ENCODE results near the gene EPC2.
"Not testable (repeated sequence)": the region's sequence is repeated elsewhere in the genome, so short reads cannot be mapped to it uniquely, and the experiment has no call there.

Gene EPC2

DNA sequence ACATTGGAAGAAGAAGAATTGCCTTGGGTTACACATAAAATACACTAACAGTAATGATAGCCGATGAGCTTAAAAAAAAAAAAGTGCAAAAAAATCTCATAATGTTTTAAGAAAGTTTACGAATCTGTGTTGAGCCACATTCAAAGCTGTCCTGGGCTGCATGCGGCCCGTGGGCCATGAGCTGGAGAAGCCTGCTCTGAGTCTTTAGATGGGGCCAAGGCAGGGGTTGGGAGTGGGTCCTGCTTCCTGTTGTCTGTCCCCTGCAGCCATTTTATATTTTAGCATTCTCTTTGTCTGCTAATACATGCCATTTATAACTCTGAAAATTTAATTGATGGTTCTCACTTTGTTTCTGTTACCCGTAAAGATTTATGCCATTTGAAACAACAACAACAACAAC is 93.2 kb downstream of the EPC2 start:
- DNase-seq = no peak

DNA sequence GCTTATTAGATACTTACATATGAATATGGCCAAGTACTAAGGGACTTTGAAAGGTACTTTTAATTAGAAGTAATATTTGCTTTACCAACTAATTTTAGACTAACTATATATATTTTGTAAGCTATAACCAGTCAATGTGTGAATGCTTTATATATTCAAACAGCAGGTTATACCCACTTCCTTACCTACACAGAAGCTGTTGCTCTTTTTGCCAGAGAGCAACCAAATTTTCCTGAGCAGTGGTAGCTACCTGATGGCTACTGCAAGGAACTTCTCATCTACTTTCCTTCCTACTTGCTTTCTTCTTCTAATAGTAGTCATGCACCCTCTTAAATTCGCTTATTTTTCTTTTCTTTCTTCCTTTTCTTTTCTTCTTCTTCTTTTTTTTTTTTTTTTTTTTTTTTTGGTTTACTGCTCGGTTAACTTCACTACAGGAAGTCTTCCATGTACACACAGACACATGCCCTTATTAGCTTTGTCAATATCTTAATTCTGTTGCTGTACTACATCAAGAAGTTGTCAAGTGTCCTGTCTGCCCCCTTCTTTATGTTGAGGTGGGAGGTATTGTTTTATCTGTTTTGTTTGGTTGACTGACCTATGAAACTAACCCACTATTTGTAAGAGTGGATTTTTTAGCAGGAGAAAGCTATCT is 95.0 kb downstream of the EPC2 start:
- no peak for DNase-seq

DNA sequence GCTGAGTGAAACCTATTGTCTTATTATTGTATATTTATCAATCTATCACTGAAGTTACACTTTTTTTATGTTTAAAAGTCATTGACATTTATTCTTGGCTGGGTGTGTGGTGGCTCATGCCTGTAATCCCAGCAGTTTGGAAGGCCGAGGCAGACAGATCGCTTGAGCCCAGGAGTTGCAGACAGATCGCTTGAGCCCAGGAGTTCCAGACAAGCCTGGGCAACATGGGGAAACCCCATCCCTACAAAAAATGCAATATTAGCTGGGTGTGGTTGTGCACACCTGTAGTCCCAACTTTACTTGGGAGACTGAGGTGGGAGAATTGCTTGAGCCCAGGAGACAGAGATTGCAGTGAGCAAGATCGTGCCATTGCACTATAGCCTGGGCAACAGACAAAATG is 97.8 kb downstream of the EPC2 start:
- no peak for DNase-seq

DNA sequence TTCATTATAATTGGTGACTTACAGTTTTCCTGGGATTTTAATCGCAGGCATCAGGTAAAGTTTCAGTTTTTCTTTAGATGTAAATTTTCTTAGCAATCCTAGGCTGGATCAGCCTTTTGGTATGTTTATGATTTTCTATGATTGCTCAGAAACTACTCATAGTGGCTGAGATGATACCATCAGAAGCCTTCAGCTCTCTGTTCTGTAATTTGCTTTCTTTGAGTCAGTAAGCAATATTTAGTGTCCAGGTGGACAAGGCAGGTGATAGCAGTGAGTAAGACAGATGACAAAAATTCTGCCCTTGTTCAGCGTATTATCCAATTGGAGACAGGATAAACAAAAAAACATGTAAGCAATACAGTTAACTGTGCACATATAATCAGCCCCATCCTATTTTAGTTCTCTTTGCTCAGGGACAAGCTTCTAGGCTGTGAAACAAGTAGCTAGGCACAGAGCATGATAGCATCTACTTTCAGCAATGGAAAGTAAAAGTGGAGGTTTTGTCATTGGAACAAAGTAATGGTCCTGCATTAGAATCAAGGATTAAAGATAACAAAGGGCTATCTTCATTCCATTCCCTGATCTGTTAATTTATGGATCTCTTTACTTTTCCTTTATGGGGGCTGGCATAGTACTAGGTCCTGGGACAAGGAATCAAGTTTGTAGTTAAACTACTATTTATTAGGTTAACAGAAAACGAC is 100.8 kb downstream of the EPC2 start:
- peak; percentile 19 for DNase-seq

DNA sequence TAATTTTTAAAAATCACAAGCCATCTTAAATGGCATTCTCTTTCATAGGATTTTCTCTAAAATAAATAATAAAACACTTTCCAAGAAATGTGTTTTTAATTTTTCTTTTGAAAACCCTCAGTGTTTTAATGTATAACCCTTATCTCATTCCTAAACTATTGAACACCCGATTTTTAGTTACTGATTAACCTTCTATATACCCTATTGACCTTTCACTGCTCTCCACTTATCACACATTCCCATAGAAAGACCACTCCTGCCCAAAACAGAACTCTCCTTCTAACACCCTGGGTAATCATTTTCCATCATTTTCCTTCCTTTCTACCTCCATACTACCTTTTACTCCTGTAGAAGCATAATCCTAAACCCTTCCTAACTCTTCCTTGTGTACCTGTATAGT is 102.4 kb downstream of the EPC2 start:
- DNase-seq = no peak

DNA sequence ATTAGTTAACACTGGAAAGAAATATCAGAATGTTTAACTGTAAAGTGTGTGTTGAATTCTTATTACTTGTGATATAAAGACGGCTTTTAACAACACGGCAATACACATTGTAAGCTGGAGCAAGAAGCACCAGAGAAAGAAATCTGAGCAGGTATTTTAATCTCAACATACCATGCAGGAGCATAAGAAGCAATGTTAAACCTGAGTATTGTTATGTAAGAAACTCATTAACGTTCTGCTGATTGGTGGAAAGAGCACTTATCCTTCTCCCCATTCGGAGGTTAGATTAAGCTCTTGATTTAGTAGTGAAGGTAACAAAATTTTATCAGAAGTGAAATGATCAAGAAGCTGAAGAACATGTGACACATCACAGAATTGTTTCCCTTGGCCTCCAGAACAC is 107.4 kb downstream of the EPC2 start:
- DNase-seq = no peak

DNA sequence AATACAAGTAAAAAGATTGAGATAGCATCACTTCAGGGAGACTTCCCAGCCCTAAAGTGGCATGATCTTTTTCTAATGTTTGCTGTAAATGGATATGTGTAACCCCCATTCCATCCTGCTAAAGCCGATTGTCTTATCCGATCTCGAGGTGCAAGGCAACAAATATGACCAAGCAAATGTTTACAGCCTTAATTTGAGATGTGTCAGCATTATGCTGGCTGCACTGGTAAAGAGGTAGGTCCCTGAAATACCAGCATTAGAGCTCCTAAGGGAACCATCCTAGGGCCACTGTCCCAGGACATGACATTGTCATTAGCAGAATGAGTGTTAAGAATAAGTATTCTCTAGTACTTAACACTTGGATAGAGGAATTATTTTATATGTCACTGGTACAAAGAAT is 108.4 kb downstream of the EPC2 start:
- no peak for DNase-seq

DNA sequence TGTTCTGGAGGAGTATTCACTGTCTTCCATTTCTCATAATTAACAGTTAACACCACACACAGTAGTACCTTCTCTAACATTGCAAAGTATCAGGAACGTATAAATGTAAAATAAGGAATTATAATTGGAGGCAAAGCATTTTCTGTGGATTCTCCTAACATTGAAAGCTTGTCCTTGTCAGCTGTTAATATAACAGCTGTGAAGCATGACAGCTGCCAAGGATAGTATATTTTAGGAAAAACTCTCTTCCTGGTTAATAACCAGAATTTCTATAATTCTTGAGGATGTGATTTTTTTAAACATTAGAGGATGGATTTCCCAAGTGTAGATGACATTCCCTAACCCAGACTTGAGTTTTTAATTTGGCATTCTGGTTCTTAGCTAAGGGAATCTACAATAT is 110.3 kb downstream of the EPC2 start:
- no peak for DNase-seq

DNA sequence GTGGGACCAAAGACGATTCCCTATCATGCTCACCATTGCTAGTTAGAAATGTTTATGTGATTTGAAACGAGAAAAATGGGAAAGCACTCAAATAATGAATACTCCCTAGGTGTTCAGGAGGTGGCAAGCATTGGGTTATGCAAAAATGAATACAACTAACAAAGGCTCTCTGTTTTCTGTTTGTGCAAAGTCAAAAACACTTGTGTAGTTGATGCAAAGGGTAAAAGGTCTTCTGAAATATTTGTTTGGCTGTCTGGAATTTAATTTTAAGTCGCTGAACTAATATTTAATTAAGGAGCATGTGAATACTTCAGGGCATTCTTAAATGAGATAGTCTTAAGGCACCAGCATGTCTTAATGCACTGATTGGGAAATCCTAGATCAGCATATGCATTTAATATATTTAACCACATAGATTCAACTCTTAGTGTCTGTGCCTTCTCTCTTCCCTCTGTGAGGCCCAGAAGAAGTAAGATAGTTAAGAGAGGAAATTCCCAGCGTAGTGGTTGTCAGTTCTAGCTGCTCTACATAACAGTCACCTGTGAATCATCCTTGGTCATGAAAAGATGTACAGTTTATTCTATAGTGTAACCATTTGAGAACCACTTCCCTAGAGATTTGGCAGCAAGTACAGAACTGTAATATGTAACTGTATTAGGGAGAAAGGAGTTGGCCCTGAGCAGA is 111.9 kb downstream of the EPC2 start:
- DNase-seq = peak; percentile 88

DNA sequence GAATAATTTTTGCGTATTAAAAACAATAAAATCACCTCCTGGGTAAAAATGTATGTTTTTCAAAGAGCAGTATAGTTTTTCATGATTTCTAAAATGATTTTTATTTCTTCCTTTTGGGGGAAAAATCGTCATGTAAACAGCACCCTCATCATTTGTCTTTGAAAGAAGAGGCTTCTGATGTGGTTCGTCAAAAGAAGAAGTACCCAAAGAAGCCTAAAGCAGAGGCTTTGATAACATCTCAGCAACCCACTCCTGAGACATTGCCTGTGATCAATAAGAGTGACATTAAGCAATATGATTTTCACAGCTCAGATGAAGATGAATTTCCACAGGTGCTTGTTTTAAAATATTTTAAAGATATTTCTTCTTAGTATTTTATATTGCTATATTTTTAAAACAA is 120.3 kb downstream of the EPC2 start:
- DNase-seq = no peak

DNA sequence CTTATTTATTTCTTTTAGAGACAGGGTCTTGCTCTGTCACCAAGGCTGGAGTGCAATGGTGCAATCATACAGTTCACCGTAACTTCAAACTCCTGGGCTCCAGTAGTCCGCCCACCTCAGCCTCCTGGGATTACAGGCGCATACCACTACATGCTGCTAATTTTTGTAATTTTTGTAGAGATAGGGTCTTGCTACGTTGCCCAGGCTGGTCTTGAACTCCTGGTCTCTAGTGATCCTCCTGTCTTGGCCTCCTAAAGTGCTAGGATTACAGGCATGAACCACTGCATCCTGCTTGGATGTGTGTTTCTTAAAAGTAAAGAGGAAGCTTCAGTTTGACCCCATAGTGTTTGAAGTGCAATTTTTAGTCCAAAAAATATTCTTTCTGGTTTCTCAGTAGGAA is 125.5 kb downstream of the EPC2 start:
- DNase-seq = no peak

DNA sequence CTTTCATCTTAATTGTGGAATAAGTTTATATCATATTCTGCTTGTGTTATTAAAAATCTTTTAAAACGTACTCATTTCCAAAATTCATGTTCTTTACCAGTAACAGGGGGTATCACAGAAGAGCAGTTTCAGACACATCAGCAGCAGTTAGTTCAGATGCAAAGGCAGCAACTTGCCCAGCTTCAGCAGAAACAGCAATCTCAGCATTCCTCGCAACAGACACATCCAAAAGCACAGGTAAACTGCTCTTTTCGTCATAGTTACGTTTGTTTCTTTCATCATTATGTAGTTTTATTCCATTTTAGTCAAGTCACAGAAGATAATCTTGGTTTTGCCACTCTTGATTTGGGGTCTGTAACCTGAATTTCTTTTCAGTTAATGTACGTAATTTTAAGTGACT is 137.0 kb downstream of the EPC2 start:
- DNase-seq = no peak

DNA sequence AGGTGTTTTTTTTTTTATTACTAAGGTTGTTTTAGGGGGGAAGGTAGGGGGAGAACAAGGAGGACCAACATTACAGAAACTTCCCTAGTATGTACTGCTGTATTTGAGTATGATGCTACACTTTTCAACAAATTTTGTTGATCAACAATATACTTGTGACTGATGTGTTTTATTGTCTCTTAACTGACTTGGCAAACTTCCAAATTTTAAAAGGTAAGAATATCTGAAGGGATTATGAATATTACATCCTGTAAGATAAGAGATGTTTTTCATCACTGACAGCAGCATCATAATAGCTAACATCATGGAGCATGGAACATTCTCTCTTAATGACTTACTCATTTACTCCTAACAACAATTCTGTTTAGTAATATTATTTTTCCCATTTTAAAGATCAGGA is 144.5 kb downstream of the EPC2 start:
- DNase-seq = no peak

DNA sequence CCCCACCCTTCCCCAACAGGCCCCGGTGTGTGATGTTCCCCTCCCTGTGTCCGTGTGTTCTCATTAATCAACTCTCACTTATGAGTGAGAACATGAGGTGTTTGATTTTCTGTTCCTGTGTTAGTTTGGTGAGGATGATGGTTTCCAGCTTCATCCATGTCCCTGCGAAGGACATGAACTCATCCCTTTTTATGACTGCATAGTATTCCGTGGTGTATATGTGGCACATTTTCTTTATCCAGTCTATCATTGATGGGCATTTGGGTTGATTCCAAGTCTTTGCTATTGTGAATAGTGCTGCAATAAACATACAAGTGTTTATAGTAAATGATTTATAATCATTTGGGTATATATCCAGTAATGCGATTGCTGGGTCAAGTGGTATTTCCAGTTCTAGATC is 145.6 kb downstream of the EPC2 start:
- not testable (repeated sequence) for DNase-seq

DNA sequence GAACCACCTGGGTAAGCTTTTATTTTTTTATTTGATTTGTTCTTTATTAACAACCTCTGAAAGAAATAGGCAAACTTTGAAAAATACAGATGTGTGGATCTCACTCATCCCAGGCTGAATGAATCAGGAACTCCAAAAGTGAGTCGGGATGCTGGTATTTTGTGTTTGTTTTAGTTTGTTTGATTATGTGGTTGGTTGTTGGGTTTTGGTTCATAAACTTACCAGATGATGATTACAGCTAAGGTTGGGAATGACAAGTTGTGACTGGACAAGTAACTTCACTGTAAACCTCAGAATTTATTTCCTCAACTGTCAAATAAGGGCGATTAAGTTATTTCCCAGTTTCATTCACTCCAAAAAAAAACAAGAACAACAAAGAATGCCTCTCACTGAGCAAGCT is 150.0 kb downstream of the EPC2 start:
- DNase-seq = peak; percentile 55

DNA sequence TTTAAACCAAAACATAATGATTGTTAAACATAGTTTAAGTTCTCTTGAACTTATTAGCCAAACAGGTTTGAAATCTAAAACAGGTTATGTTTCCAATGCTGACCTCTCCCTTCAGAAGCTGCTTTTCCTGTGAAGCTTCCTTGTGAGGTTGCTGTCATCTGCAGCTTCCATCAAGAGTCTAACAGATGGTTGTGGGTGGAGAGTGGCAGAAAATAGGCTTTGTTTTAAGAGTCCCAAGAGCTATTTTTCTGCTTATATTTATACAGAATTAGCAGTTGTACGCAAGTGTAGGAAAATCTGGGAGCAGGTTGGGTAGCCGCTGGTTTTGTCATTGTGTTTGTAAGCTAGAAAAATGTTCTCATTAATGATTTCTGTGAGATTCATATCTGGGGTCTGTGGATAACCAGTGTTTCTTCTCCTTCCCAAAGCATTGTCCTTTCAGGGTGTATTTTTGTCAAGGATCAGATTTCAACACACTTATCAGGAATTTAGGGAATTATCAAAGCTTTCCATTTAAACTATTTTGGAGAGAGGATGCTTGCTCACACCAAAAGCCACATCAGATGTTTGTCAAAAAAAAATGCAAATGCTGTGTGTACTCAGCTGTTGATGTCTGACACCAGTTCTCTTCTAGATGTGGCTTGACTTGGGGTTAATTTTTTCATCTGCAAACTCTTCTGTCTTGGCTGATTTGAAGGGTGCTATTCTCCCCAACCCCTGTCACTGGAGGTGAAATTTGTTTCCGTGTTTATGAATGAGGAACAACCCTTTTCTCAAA is 152.4 kb downstream of the EPC2 start:
- no peak for DNase-seq

DNA sequence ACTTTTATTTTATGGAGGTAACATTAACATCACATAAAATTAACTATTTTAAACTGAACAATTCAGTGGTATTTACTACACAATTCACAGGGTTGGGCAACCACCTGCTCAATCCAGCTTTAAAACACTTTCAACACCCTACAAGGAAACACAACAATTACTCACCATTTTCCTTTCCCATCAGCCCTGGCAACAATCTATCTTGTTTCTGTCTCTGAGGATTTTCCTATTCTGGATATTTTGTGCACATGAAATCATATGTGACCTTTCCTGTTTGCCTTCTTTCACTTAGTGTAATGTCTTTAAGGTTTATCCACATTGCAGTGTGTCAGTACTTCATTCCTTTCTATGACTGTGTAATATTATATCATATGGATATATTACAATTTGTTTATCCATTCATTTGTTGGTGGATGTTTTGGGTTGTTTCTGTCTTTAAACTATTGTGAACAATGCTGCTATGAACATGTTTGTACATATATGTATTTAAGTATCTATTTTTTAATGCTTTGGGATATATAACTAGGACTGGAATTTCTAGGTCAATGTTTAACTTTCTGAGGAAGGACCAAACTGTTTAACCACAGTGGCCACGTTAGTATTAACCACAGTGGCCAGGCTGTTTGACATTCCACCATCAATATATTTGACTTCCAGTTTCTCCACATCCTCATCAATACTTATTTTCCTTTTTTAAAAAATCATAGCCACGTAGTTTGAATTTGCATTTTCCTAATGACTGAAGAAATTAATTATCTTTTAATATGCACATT is 158.1 kb downstream of the EPC2 start:
- DNase-seq = no peak

DNA sequence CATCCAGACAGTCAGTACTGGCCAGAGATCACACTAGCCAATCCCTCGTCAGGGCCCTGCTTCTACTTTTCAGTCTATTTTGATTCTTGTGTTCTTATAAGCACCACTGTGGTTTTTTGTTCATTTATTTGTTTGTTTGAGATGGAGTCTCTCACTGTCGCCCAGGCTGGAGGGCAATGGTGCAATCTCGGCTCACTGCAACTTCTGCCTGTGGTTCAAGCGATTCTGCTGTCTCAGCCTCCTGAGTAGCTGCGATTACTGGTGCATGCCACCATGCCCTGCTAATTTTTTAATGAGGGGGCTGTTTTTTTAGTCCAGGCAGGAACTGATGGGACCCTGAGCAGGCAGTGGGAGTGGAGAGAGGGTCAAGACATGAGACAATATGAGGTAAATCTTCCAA is 165.5 kb downstream of the EPC2 start:
- DNase-seq = no peak

DNA sequence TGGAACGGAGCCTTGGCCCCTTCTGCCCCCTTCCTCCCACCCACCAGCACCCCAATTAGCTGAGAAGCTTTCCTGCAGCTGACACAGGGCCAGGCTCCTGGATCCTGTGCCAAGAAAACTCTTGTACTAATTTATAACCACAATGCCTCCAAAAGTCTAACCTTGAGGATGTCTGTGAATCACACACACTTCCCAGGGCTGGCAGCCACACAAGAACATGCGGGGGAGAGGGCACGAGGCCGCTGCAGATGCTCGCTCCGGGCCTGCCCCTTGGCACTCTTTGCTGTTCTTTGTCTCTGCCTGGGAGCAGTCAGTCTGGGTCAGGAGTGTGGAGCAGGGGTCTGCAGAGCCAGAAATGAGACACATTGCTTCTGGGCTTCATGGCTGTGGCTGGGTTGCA is 167.8 kb downstream of the EPC2 start:
- peak; percentile 15 for DNase-seq

DNA sequence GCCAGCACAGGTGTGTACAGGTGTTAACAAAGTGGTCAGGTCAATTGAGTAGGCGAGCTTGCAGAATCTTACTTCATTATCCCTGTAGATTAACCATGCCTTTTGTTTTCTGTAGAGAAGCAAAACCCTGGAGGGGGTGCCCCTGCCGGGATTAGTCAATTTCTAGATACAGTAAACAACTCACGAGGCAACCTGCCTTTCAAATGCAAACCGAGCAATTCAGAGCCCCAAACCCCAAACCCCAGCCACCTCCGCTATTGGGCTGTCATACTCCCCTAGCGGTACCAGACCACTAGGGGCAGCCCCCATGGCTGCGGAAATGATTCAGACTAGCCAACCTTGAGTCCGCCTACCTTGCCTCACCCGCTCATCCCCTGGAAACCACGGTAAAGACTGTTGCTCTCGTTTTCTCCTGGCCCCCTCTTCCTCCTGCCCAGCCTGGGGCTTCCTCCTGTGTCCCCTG is 169.1 kb downstream of the EPC2 start:
- DNase-seq = no peak

DNA sequence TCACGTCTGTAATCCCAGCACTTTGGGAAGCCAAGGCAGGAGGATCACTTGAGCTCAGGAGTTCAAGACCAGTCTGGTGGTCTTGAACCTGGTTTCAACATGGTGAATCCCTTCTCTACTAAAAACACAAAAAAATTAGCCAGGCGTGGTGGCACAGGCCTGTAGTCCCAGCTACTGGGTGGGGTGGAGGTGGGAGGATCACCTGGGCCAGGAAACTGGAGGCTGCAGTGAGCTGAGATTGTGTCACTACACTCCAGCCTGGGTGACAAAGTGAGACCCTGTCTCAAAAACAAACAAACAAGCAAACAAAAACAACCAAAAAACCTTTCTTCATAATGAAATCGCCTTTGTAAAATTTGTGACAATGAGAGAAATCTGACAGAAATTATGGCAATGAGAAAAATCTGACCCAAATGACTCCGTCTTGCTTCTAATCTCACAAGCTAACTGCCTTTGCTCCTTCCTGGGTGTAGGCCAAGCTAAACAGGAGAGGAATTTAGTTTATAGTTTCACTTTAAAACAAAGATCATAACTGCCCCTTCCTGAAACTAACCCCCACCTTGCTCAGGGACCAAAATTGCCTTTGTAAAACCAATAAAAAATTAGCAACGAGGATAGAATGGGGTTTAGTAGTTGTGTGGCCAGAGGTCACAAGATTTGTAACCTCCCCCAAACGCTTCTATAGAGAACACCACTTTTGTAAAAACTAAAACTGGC is 169.8 kb downstream of the EPC2 start:
- DNase-seq = peak; percentile 40

DNA sequence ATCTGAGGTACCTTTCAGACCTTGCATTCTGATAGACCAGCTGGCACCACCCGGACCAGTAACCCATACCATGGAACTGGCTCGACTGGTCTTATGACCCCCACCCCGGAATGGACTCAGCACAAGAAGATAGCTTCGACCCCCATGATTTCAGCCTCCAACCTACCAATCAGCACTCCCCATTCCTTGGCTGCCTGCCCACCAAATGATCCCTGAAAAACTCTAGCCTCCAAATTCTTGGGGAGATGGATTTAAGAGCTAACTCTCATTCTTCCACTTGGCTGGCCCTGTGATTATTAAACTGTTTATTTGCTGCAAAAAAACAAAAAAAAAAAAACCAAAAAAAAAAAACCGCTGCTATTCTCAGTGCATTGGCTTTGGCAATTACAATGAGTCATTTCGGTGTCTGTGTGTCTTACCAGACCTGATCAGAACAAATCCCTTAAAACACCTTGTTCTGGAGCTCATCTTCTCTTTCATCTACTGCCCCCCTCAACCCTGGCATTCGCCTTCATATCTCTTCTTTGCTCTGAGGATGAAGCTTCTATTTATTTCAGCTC is 170.4 kb downstream of the EPC2 start:
- peak; percentile 27 for DNase-seq

Data from HCEC 1CT (cell line).